ENCODE data around the gene MCIDAS.

The MCIDAS gene

GRCh38 chr5:55226934-55227663 lies at the start of gene MCIDAS:
MCIDAS (minus strand) TSS chr5:55227315; CDS start chr5:55227138, 177 bp downstream.
- Histone ChIP-seq H3K36me3 (ENCODE audit: control insufficient read depth in 2 of 2, insufficient read depth in 2 of 2, low read length in 2 of 2) (no peaks in the 10 kb centered on the region), H3K4me3 (ENCODE audit: low read length in 2 of 2) (peak within 1 kb of the TSS; percentile 23 to 54), H3K27me3 (ENCODE audit: control insufficient read depth in 1 of 2, insufficient read depth in 2 of 2, low read length in 2 of 2) (peaks cover 91 to 98% of the 10 kb centered on the region in 2 donors), H3K27ac (ENCODE audit: low read length) (no peak within 1 kb of the TSS), H3K9ac (ENCODE audit: low read length in 2 of 2) (no peak within 1 kb of the TSS), H3K9me3 (ENCODE audit: control insufficient read depth in 2 of 2, low read length in 2 of 2) (no peaks in the 10 kb centered on the region), H3K4me1 (ENCODE audit: control insufficient read depth, insufficient read depth, low read length) (peaks cover 29% of the 10 kb centered on the region)

GRCh38 chr5:55276771-55277170 lies 49.7 kb upstream of the MCIDAS start:
- Histone ChIP-seq H3K27ac (ENCODE audit: low read length) (no peak overlapping the region), H3K27me3 (ENCODE audit: control insufficient read depth in 1 of 2, insufficient read depth in 2 of 2, low read length in 2 of 2) (no peaks in the 10 kb centered on the region), H3K4me3 (ENCODE audit: low read length in 2 of 2) (no peak overlapping the region), H3K36me3 (ENCODE audit: control insufficient read depth in 2 of 2, insufficient read depth in 2 of 2, low read length in 2 of 2) (peaks cover 48 to 53% of the 10 kb centered on the region in 2 donors), H3K9ac (ENCODE audit: low read length in 2 of 2) (no peak overlapping the region), H3K4me1 (ENCODE audit: control insufficient read depth, insufficient read depth, low read length) (no peaks in the 10 kb centered on the region), H3K9me3 (ENCODE audit: control insufficient read depth in 2 of 2, low read length in 2 of 2) (no peaks in the 10 kb centered on the region)

GRCh38 chr5:55258339-55258738 lies 31.2 kb upstream of the MCIDAS start:
- H3K4me1 ChIP-seq (ENCODE audit: control insufficient read depth, insufficient read depth, low read length): no peaks in the 10 kb centered on the region
- H3K27ac ChIP-seq (ENCODE audit: low read length): no peak overlapping the region
- H3K36me3 ChIP-seq (ENCODE audit: control insufficient read depth in 2 of 2, insufficient read depth in 2 of 2, low read length in 2 of 2): peaks cover 27 to 56% of the 10 kb centered on the region in 2 donors
- no peak overlapping the region for H3K9ac ChIP-seq (ENCODE audit: low read length in 2 of 2)
- H3K27me3 ChIP-seq (ENCODE audit: control insufficient read depth in 1 of 2, insufficient read depth in 2 of 2, low read length in 2 of 2): no peaks in the 10 kb centered on the region
- H3K9me3 ChIP-seq (ENCODE audit: control insufficient read depth in 2 of 2, low read length in 2 of 2): no peaks in the 10 kb centered on the region
- no peak overlapping the region for H3K4me3 ChIP-seq (ENCODE audit: low read length in 2 of 2)

- Histone ChIP-seq H3K9me3 (ENCODE audit: control insufficient read depth in 2 of 2, low read length in 2 of 2) (no peaks in the 10 kb centered on the region), H3K4me3 (ENCODE audit: low read length in 2 of 2) (no peak overlapping the region), H3K36me3 (ENCODE audit: control insufficient read depth in 2 of 2, insufficient read depth in 2 of 2, low read length in 2 of 2) (peaks cover 16 to 39% of the 10 kb centered on the region in 2 donors), H3K27me3 (ENCODE audit: control insufficient read depth in 1 of 2, insufficient read depth in 2 of 2, low read length in 2 of 2) (no peaks in the 10 kb centered on the region), H3K9ac (ENCODE audit: low read length in 2 of 2) (no peak overlapping the region), H3K4me1 (ENCODE audit: control insufficient read depth, insufficient read depth, low read length) (no peaks in the 10 kb centered on the region), H3K27ac (ENCODE audit: low read length) (no peak overlapping the region)
These were observed 27.7 kb upstream of the MCIDAS start for GRCh38 chr5:55254802-55255201.

GRCh38 chr5:55250064-55250463 lies 22.9 kb upstream of the MCIDAS start:
- H3K9ac ChIP-seq (ENCODE audit: low read length in 2 of 2): no peak overlapping the region
- no peaks in the 10 kb centered on the region for H3K4me1 ChIP-seq (ENCODE audit: control insufficient read depth, insufficient read depth, low read length)
- H3K27ac ChIP-seq (ENCODE audit: low read length): no peak overlapping the region
- H3K27me3 ChIP-seq (ENCODE audit: control insufficient read depth in 1 of 2, insufficient read depth in 2 of 2, low read length in 2 of 2): no peaks in the 10 kb centered on the region
- peaks cover 1 to 8% of the 10 kb centered on the region in 2 donors for H3K36me3 ChIP-seq (ENCODE audit: control insufficient read depth in 2 of 2, insufficient read depth in 2 of 2, low read length in 2 of 2)
- H3K4me3 ChIP-seq (ENCODE audit: low read length in 2 of 2): no peak overlapping the region
- no peaks in the 10 kb centered on the region for H3K9me3 ChIP-seq (ENCODE audit: control insufficient read depth in 2 of 2, low read length in 2 of 2)

GRCh38 chr5:55241746-55242145 lies 14.6 kb upstream of the MCIDAS start:
- Histone ChIP-seq H3K4me1 (ENCODE audit: control insufficient read depth, insufficient read depth, low read length) (no peaks in the 10 kb centered on the region), H3K36me3 (ENCODE audit: control insufficient read depth in 2 of 2, insufficient read depth in 2 of 2, low read length in 2 of 2) (no peaks in the 10 kb centered on the region), H3K27me3 (ENCODE audit: control insufficient read depth in 1 of 2, insufficient read depth in 2 of 2, low read length in 2 of 2) (peaks cover 4 to 14% of the 10 kb centered on the region in 2 donors), H3K4me3 (ENCODE audit: low read length in 2 of 2) (no peak overlapping the region), H3K27ac (ENCODE audit: low read length) (no peak overlapping the region), H3K9ac (ENCODE audit: low read length in 2 of 2) (no peak overlapping the region), H3K9me3 (ENCODE audit: control insufficient read depth in 2 of 2, low read length in 2 of 2) (no peaks in the 10 kb centered on the region)

- H3K4me1 ChIP-seq (ENCODE audit: control insufficient read depth, insufficient read depth, low read length): peaks cover 27% of the 10 kb centered on the region
- H3K9ac ChIP-seq (ENCODE audit: low read length in 2 of 2): no peak overlapping the region
- H3K36me3 ChIP-seq (ENCODE audit: control insufficient read depth in 2 of 2, insufficient read depth in 2 of 2, low read length in 2 of 2): no peaks in the 10 kb centered on the region
- H3K9me3 ChIP-seq (ENCODE audit: control insufficient read depth in 2 of 2, low read length in 2 of 2): no peaks in the 10 kb centered on the region
- peaks cover 31 to 52% of the 10 kb centered on the region in 2 donors for H3K27me3 ChIP-seq (ENCODE audit: control insufficient read depth in 1 of 2, insufficient read depth in 2 of 2, low read length in 2 of 2)
- H3K27ac ChIP-seq (ENCODE audit: low read length): no peak overlapping the region
- H3K4me3 ChIP-seq (ENCODE audit: low read length in 2 of 2): no peak overlapping the region
These were observed 9.7 kb upstream of the MCIDAS start for GRCh38 chr5:55236800-55237199.

- peak overlapping the region; percentile 67 to 74 for H3K4me3 ChIP-seq (ENCODE audit: low read length in 2 of 2)
- peaks cover 55 to 72% of the 10 kb centered on the region in 2 donors for H3K27me3 ChIP-seq (ENCODE audit: control insufficient read depth in 1 of 2, insufficient read depth in 2 of 2, low read length in 2 of 2)
- H3K27ac ChIP-seq (ENCODE audit: low read length): no peak overlapping the region
- H3K4me1 ChIP-seq (ENCODE audit: control insufficient read depth, insufficient read depth, low read length): peaks cover 36% of the 10 kb centered on the region
- H3K36me3 ChIP-seq (ENCODE audit: control insufficient read depth in 2 of 2, insufficient read depth in 2 of 2, low read length in 2 of 2): no peaks in the 10 kb centered on the region
- no peaks in the 10 kb centered on the region for H3K9me3 ChIP-seq (ENCODE audit: control insufficient read depth in 2 of 2, low read length in 2 of 2)
- H3K9ac ChIP-seq (ENCODE audit: low read length in 2 of 2): peak overlapping the region in 1 of 2 donors; percentile 28
These were observed 7.1 kb upstream of the MCIDAS start for GRCh38 chr5:55234121-55234700.

- Histone ChIP-seq H3K4me1 (ENCODE audit: control insufficient read depth, insufficient read depth, low read length) (peaks cover 36% of the 10 kb centered on the region), H3K4me3 (ENCODE audit: low read length in 2 of 2) (peak within 1 kb of the TSS; percentile 67 to 74), H3K27me3 (ENCODE audit: control insufficient read depth in 1 of 2, insufficient read depth in 2 of 2, low read length in 2 of 2) (peaks cover 65 to 79% of the 10 kb centered on the region in 2 donors), H3K9me3 (ENCODE audit: control insufficient read depth in 2 of 2, low read length in 2 of 2) (no peaks in the 10 kb centered on the region), H3K36me3 (ENCODE audit: control insufficient read depth in 2 of 2, insufficient read depth in 2 of 2, low read length in 2 of 2) (no peaks in the 10 kb centered on the region), H3K9ac (ENCODE audit: low read length in 2 of 2) (peak within 1 kb of the TSS in 1 of 2 donors; percentile 28), H3K27ac (ENCODE audit: low read length) (no peak within 1 kb of the TSS)
These were observed 6.1 kb upstream of the MCIDAS start, which contains the start of gene CCNO for GRCh38 chr5:55232985-55233928. CCNO (minus strand) TSS chr5:55233608; CDS start chr5:55233523, 85 bp downstream.

- Histone ChIP-seq H3K27me3 (ENCODE audit: control insufficient read depth in 1 of 2, insufficient read depth in 2 of 2, low read length in 2 of 2) (peaks cover 73 to 86% of the 10 kb centered on the region in 2 donors), H3K36me3 (ENCODE audit: control insufficient read depth in 2 of 2, insufficient read depth in 2 of 2, low read length in 2 of 2) (no peaks in the 10 kb centered on the region), H3K9ac (ENCODE audit: low read length in 2 of 2) (no peak overlapping the region), H3K4me1 (ENCODE audit: control insufficient read depth, insufficient read depth, low read length) (peaks cover 41% of the 10 kb centered on the region), H3K9me3 (ENCODE audit: control insufficient read depth in 2 of 2, low read length in 2 of 2) (no peaks in the 10 kb centered on the region), H3K4me3 (ENCODE audit: low read length in 2 of 2) (peak overlapping the region; percentile 54 to 74), H3K27ac (ENCODE audit: low read length) (no peak overlapping the region)
These were observed 5.3 kb upstream of the MCIDAS start for GRCh38 chr5:55232271-55232984.

All from stomach smooth muscle (tissue), 2 donors.